Hematopoietic multipotent progenitor cell treated with erythropoietin and hydrocortisone succinate and interleukin-3 and kit ligand, for 17 days (in vitro differentiated cells): ENCODE measurements around the gene CLRN2.
"Not testable (repeated sequence)": the region's sequence is repeated elsewhere in the genome, so short reads cannot be mapped to it uniquely, and the experiment has no call there.

Source experiments
- DNase-seq: peaks from one replicate; pipeline ENCODE4 v3.0.0-alpha.2; 2015; ENCODE audit warnings: low spot score

The CLRN2 gene

GRCh38 chr4:17504081-17504480, 10.9 kb upstream of the CLRN2 start:
- no peak for DNase-seq

GRCh38 chr4:17510582-17510981, 4.4 kb upstream of the CLRN2 start:
- no peak for DNase-seq

GRCh38 chr4:17511051-17511450, 3.9 kb upstream of the CLRN2 start:
- no peak for DNase-seq

- no peak for DNase-seq
These were observed 3.4 kb upstream of the CLRN2 start for GRCh38 chr4:17511509-17511949.

GRCh38 chr4:17511950-17512795, 2.8 kb upstream of the CLRN2 start, which contains the start of gene QDPR:
QDPR (minus strand) TSS chr4:17512090; CDS start chr4:17512054, 36 bp downstream.
- DNase-seq = peak; percentile 44

- no peak for DNase-seq
These were observed 1.8 kb upstream of the CLRN2 start for GRCh38 chr4:17512973-17513665.

GRCh38 chr4:17515445-17516407, 761 bp downstream of the CLRN2 start:
- no peak for DNase-seq

GRCh38 chr4:17516980-17517379, 2.0 kb downstream of the CLRN2 start:
- DNase-seq = no peak

GRCh38 chr4:17517664-17518063, 2.7 kb downstream of the CLRN2 start:
- DNase-seq = no peak

GRCh38 chr4:17521595-17521994, 6.6 kb downstream of the CLRN2 start:
- DNase-seq = no peak

- no peak for DNase-seq
These were observed 8.7 kb downstream of the CLRN2 start for GRCh38 chr4:17523662-17524061.

- DNase-seq = no peak
These were observed 11.9 kb downstream of the CLRN2 start for GRCh38 chr4:17526695-17527477.

- DNase-seq = no peak
These were observed 13.7 kb downstream of the CLRN2 start for GRCh38 chr4:17528551-17529165.

- DNase-seq = no peak
These were observed 16.7 kb downstream of the CLRN2 start for GRCh38 chr4:17531538-17532285.

GRCh38 chr4:17534705-17535104, 19.7 kb downstream of the CLRN2 start:
- no peak for DNase-seq

- DNase-seq = no peak
These were observed 20.3 kb downstream of the CLRN2 start for GRCh38 chr4:17535242-17535641.

GRCh38 chr4:17535906-17536305, 20.9 kb downstream of the CLRN2 start:
- no peak for DNase-seq

GRCh38 chr4:17537060-17537459, 22.1 kb downstream of the CLRN2 start:
- DNase-seq = not testable (repeated sequence)

- no peak for DNase-seq
These were observed 29.2 kb downstream of the CLRN2 start for GRCh38 chr4:17544205-17544604.

- DNase-seq = no peak
These were observed 29.9 kb downstream of the CLRN2 start for GRCh38 chr4:17544831-17545234.
